ENCODE results near the gene WDR38. TPM values are rescaled to one million over a fixed set of nuclear protein-coding genes. Genes with fewer than 3 reads are reported as not detected.

Gene WDR38
- total and polyA plus RNA-seq, 2 donors (not counting 1 experiment from before 2014, with no cell fraction given): not detected

DNA sequence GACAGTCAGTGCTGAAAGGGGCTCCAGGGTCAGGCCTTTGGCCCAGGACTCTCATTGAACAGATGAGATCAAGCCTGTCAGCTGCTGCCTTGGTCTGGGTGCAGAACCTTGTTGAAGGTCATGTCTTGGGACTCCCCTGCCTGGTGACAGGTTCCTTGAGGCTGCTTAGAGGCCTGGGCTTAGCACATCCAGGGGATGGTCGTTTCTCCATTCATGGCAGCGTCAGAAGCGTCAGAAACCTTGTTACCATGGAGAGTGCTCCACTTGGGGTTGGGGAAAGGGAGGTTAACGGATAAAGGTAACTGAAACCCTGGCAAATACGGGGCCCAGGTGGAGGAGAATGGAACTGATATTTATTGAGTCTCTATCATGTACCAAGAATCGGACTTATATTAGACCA, 17.5 kb downstream of the WDR38 start:
- Histone ChIP-seq H3K36me3 (ENCODE audit: control insufficient read depth, insufficient read depth, low read length) (peaks cover 20% of the 10 kb centered on the region), H3K9me3 (ENCODE audit: control insufficient read depth, insufficient read depth, low read depth, low read length) (no peaks in the 10 kb centered on the region), H3K4me2 (ENCODE audit: extremely low read depth, insufficient read depth, low read length) (peak overlapping the region; percentile 99), H3K27ac (ENCODE audit: insufficient read depth, low read length) (peak overlapping the region; percentile 88), H4K20me1 (ENCODE audit: control insufficient read depth, extremely low read depth, insufficient read depth, low read length) (no peaks in the 10 kb centered on the region), H2AFZ (ENCODE audit: low read length) (no peak overlapping the region), H3K4me3 (replicated peaks in 1 of 4; ENCODE audit: control extremely low read depth in 1 of 4, insufficient read depth in 1 of 4, low read depth in 3 of 4, low read length in 4 of 4) (peak overlapping the region; percentile 77 to 90 (median 87)), H3K4me1 (ENCODE audit: control insufficient read depth, extremely low read depth, insufficient read depth, low read length) (peaks cover 16% of the 10 kb centered on the region), H3K9ac (ENCODE audit: insufficient read depth, low read length) (peak overlapping the region; percentile 94), H3K79me2 (ENCODE audit: control insufficient read depth, insufficient read depth, low read length) (peaks cover 71% of the 10 kb centered on the region), H3K27me3 (ENCODE audit: control insufficient read depth, insufficient read depth, low read length) (no peaks in the 10 kb centered on the region)
- DNase-seq (ENCODE audit: low read depth in 2 of 2): no peak
- TF ChIP-seq, protein P1, sequence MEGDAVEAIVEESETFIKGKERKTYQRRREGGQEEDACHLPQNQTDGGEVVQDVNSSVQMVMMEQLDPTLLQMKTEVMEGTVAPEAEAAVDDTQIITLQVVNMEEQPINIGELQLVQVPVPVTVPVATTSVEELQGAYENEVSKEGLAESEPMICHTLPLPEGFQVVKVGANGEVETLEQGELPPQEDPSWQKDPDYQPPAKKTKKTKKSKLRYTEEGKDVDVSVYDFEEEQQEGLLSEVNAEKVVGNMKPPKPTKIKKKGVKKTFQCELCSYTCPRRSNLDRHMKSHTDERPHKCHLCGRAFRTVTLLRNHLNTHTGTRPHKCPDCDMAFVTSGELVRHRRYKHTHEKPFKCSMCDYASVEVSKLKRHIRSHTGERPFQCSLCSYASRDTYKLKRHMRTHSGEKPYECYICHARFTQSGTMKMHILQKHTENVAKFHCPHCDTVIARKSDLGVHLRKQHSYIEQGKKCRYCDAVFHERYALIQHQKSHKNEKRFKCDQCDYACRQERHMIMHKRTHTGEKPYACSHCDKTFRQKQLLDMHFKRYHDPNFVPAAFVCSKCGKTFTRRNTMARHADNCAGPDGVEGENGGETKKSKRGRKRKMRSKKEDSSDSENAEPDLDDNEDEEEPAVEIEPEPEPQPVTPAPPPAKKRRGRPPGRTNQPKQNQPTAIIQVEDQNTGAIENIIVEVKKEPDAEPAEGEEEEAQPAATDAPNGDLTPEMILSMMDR (conservative IDR thresholded peaks at IDR 0.05 in 1 of 2, IDR thresholded peaks at IDR 0.05 in 1 of 2; ENCODE audit: low read depth in 1 of 2, low read length in 2 of 2): no peak
- TF ChIP-seq EZH2 (IDR thresholded peaks at IDR 0.05; ENCODE audit: low read length, missing control alignments): no peak

DNA sequence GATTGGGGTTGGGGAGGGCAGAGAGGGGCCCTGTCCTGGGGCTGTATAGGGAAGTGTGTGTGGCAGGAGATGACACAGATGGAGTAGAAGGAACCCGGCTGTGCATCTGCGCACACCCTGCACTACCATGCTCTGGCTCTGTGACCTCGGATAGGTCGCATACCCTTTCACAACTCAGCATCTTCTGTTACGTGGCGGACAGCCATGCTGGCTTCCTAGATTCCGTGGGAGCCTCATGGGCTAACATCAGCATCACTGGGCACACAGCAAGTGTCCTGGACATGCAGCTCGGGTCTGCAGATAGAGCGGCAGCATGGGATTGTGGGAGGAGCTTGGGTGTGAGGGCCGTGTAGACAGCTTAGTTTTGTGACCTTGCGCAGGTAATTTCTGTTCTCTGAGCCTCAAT, 17.9 kb downstream of the WDR38 start:
- H3K79me2 ChIP-seq (ENCODE audit: control insufficient read depth, insufficient read depth, low read length): peaks cover 73% of the 10 kb centered on the region
- no peaks in the 10 kb centered on the region for H3K27me3 ChIP-seq (ENCODE audit: control insufficient read depth, insufficient read depth, low read length)
- H3K36me3 ChIP-seq (ENCODE audit: control insufficient read depth, insufficient read depth, low read length): peaks cover 22% of the 10 kb centered on the region
- peak overlapping the region; percentile 99 for H3K4me2 ChIP-seq (ENCODE audit: extremely low read depth, insufficient read depth, low read length)
- TF ChIP-seq, protein P1 (conservative IDR thresholded peaks at IDR 0.05 in 1 of 2, IDR thresholded peaks at IDR 0.05 in 1 of 2; ENCODE audit: low read depth in 1 of 2, low read length in 2 of 2): no peak
- no peak for TF ChIP-seq EZH2 (IDR thresholded peaks at IDR 0.05; ENCODE audit: low read length, missing control alignments)
- H3K27ac ChIP-seq (ENCODE audit: insufficient read depth, low read length): peak overlapping the region; percentile 88
- no peak for DNase-seq (ENCODE audit: low read depth in 2 of 2)
- no peaks in the 10 kb centered on the region for H3K9me3 ChIP-seq (ENCODE audit: control insufficient read depth, insufficient read depth, low read depth, low read length)
- H2AFZ ChIP-seq (ENCODE audit: low read length): no peak overlapping the region
- peaks cover 16% of the 10 kb centered on the region for H3K4me1 ChIP-seq (ENCODE audit: control insufficient read depth, extremely low read depth, insufficient read depth, low read length)
- no peaks in the 10 kb centered on the region for H4K20me1 ChIP-seq (ENCODE audit: control insufficient read depth, extremely low read depth, insufficient read depth, low read length)
- H3K4me3 ChIP-seq (replicated peaks in 1 of 4; ENCODE audit: control extremely low read depth in 1 of 4, insufficient read depth in 1 of 4, low read depth in 3 of 4, low read length in 4 of 4): peak overlapping the region; percentile 77 to 90 (median 87)
- H3K9ac ChIP-seq (ENCODE audit: insufficient read depth, low read length): no peak overlapping the region

DNA sequence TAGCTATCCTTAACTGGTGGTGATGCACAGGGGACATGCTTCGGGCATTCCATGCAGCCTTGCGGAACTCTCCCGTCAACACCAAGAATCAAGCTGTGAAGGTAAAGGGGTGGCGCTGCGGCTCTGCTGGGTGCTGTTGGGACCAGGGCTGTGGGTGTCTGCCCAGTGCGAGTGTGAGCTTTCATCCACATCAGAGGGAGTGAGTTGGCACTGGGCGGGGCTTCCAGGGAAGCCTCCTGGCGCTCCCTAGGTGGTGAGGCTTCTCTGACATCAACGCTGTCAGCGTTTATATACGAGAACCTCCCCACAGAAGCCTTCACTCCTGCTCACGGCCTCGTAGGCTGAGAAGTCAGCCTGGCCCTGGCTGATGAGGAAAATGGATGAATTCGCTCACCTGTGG, 20.4 kb downstream of the WDR38 start:
- Histone ChIP-seq H3K27me3 (ENCODE audit: control insufficient read depth, insufficient read depth, low read length) (no peaks in the 10 kb centered on the region), H4K20me1 (ENCODE audit: control insufficient read depth, extremely low read depth, insufficient read depth, low read length) (no peaks in the 10 kb centered on the region)

More for the DNA sequence above, 20.4 kb downstream of the WDR38 start:
- no peak overlapping the region for H3K27ac ChIP-seq (ENCODE audit: insufficient read depth, low read length)
- no peak overlapping the region for H2AFZ ChIP-seq (ENCODE audit: low read length)
- TF ChIP-seq EZH2 (IDR thresholded peaks at IDR 0.05; ENCODE audit: low read length, missing control alignments): no peak
- TF ChIP-seq, protein P1 (conservative IDR thresholded peaks at IDR 0.05 in 1 of 2, IDR thresholded peaks at IDR 0.05 in 1 of 2; ENCODE audit: low read depth in 1 of 2, low read length in 2 of 2): no peak
- peaks cover 68% of the 10 kb centered on the region for H3K79me2 ChIP-seq (ENCODE audit: control insufficient read depth, insufficient read depth, low read length)
- no peak for DNase-seq (ENCODE audit: low read depth in 2 of 2)
- no peaks in the 10 kb centered on the region for H3K9me3 ChIP-seq (ENCODE audit: control insufficient read depth, insufficient read depth, low read depth, low read length)
- no peak overlapping the region for H3K9ac ChIP-seq (ENCODE audit: insufficient read depth, low read length)
- H3K4me1 ChIP-seq (ENCODE audit: control insufficient read depth, extremely low read depth, insufficient read depth, low read length): peaks cover 16% of the 10 kb centered on the region
- H3K36me3 ChIP-seq (ENCODE audit: control insufficient read depth, insufficient read depth, low read length): peaks cover 27% of the 10 kb centered on the region
- no peak overlapping the region for H3K4me3 ChIP-seq (replicated peaks in 1 of 4; ENCODE audit: control extremely low read depth in 1 of 4, insufficient read depth in 1 of 4, low read depth in 3 of 4, low read length in 4 of 4)
- H3K4me2 ChIP-seq (ENCODE audit: extremely low read depth, insufficient read depth, low read length): no peak overlapping the region
